Measurements from ENCODE around the gene SYNGR1.
A peak's percentile ranks its signal among the peaks of the same experiment; 100 is the strongest.

SYNGR1 gene

DNA sequence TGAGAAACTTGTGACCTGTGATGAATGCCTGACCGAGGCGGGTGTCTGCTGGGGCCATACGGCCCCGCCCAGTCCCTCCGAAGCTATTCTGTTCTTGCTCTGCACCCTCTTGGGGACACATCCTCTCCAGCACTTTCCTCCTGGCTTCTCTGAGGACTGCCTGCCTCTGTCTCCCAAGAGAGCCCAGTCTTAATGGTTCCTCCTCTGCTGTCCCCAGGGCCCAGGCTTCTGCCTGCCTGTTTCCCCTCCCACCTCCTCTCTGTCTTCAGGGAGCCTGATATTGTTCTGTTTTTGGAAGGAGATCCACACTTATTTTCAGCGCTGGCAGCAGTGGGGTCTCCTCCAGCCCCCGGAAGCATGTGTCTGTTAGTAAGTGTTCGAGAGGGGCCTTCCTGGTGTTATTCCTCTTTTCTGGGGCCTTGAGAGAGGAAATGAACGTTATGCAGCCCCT, 18.7 kb downstream of the SYNGR1 start:
- no peak for DNase-seq (ENCODE audit: low read depth in 4 of 4, low spot score in 1 of 4)

DNA sequence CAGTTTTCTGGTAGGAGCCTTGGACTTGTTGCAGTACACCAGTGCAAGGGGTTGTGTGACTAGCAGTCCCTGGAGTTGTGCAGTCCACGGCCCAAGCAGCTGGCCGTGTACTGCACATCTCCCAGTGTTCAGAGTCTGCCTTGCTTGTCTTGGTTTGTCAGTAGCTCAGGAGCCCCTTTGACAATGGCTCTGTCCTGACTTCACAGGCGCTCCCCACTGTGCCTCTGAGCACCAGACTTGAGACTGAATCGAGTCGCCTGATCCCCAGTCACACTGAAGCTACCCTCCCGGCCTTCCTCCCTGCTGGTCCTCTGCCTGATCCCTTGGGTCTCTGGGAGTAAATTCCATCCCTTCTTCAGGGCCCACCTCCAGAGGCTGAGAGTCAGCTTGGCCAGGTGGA, 19.4 kb downstream of the SYNGR1 start:
- DNase-seq (ENCODE audit: low read depth in 4 of 4, low spot score in 1 of 4): no peak

DNA sequence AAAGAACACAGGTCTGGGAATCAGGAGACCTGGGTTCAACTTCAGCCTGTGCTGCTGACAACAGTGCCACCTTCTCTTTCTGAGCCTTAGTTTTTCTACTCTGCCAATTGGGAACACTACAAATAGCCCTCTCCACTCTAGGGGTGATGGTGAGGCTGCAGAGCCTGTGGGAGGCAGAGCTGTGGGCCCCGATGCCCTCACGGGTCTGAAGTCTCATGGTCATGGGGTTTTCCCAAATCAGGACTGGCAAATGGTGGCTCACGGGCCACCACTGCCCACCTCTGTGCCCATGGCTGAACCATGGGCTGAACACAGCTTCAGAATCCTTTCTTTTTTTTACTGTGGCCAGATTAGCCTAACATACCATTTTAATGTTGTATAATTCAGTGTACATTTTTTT, 19.8 kb downstream of the SYNGR1 start:
- no peak for DNase-seq (ENCODE audit: low read depth in 4 of 4, low spot score in 1 of 4)

DNA sequence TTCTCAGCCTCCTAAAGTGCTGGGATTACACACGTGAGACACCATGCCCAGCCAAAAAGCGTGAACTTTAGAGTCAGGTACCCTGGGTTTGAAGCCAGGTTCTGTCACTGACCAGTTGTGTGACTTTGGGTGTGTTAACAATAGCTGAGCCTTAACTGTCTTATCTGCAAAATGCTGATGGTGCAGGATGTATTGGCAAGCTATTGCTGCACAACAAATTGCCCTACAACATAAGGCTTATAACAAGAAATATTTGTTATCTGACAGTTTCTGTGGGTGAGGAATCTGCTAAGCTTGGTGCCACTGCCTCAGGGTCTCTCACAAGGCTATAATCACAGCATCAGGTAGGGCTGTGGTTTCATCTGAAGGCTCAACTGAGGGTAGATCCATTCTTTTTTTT, 21.9 kb downstream of the SYNGR1 start:
- no peak for DNase-seq (ENCODE audit: low read depth in 4 of 4, low spot score in 1 of 4)

DNA sequence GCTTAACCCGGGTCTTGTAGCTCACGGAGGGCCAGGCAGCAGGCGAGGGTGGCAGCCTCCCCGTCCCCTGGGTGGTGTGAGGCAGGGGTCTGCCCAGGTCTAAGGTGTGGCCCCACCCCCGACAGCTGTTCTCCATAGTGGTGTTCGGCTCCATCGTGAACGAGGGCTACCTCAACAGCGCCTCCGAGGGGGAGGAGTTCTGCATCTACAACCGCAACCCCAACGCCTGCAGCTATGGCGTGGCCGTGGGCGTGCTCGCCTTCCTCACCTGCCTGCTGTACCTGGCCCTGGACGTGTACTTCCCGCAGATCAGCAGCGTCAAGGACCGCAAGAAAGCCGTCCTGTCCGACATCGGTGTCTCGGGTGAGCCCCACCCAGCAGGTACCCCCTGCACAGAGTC, 24.4 kb downstream of the SYNGR1 start:
- no peak for DNase-seq (ENCODE audit: low read depth in 4 of 4, low spot score in 1 of 4)

DNA sequence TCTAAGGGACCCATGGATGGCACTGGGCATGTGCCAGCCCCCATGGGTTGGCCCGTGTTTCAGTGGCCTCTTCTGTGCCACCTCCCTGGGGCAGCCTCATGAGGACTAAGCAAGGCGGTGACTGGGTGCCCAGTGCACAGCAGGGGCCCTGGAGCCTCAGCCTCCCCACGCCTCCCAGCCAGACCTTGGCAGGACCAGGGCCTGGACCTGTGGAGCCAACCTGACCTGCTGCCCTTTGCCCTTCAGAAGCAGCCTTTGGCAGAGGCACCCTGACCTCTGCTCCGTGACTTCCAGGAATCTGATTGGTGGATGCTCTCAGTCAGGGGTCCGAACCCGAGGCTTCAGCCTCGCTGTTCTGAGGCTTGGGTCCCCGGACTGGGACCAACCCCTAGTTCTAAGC, 25.0 kb downstream of the SYNGR1 start:
- no peak for DNase-seq (ENCODE audit: low read depth in 4 of 4, low spot score in 1 of 4)

DNA sequence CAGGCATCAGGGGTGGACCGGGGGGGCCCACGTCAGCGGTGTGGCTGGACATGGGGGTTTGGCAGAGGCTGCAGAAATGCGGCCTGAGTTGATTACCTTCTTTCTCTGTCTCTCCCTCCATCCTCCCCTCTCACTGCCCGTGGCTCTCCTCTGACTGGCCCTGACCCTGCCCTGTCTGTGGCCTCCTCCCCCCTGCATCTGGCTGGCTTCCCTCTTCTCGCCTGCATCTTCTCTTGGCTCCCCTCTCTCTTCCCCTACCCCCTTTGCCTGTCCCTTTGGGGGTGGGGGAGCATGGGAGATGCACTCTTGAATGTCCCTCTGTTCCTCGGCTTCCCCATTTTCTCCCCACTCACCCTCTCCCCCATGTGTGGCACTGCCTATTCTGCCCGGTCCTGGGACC, 25.9 kb downstream of the SYNGR1 start:
- no peak for DNase-seq (ENCODE audit: low read depth in 4 of 4, low spot score in 1 of 4)

DNA sequence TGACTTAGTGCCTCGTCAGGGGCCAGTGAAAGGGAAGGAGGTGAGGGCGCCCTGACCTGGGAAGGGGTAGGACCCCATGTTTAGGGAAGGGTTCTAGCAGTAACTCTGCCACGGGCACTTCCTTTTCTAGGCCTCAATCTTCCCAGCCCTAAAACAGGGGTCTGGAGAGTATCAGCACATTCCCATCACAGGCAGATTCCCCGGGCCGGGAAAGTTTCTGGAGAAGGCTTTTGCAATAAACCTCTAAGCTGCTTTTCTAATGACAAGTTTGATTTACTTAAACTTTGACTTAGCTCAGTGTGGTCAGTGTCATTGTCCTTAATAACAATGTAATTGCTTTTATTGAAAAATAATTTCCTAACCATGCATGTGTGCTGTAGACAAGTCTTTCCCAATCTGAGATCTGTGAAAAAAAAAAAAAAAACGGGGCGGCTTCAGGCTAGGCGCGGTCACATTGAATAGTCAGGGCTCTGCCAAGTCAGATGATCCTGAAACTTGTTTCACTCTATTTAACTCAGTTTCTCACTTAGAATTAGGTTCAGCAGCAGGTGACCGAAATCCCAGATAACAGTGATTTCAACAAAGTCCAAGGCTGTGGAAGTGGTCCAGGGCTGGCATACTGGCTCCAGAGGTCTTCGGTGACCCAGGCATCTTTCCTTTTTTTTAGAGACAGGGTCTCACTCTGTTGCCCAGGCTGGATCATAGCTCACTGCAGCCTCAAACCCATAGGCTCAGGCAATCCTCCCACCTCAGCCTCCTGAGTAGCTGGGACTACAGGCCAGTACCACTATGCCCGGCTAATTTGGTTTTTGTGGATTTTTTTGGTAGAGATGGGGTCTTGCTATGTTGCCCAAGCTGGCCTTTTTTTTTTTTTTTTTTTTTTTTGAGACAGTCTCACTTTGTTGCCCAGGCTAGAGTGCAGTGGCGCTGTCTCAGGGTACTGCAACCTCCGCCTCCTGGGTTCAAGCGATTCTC, 30.3 kb downstream of the SYNGR1 start:
- DNase-seq (ENCODE audit: low read depth in 4 of 4, low spot score in 1 of 4): no peak

DNA sequence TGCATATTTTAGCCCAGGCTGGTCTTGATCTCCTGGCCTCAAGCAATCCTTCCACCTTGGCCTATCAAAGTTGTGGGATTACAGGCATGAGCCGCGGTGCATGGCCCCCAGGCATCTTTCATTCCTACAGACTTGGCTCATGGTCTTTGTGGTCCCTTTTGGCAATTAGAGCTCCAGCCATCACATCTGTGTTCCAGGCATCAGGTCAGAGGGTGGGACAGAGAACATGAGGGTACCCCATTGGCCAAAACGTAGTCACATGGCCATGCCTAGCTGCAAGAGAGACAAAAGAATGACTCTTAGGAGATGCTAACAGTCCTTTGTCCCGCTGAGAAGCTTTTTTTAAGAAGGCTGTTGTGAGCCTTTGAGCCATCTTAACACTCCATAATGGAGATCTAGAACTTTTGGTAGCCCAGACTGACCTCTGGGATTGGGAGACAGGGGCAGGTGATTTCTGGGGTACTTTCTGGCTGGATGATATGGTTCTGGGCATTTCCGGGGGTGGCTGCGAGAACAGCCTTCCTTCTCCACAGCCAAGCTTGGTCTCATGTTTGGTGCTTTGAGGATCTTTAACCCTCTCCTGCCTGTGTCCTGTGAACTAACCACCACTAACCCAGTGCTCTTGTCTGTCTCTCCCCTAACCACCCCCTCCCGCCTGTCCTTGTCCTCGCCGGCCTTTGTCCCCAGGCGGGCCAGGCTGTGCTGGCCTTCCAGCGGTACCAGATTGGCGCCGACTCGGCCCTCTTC, 31.4 kb downstream of the SYNGR1 start:
- DNase-seq (ENCODE audit: low read depth in 4 of 4, low spot score in 1 of 4): no peak

DNA sequence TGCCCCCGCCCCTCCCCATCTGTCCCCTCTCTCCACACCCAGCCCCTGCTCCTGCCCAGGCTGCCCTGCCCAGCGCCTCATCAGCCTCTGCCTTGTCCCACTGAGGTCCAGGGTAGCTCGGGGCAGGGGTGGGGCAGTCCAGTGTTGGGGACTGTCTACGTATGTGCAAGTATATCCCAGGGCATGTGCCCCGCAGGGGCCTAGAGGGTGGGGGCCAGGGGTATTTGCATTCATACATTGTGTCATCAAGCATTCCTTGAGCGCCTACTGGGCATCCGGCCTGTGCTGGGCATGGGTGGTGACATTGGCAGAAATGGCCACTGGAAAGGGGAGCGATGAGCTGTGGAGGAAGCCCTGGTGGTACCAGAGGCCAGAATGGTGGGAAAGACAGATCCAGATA, 32.1 kb downstream of the SYNGR1 start:
- DNase-seq (ENCODE audit: low read depth in 4 of 4, low spot score in 1 of 4): no peak

DNA sequence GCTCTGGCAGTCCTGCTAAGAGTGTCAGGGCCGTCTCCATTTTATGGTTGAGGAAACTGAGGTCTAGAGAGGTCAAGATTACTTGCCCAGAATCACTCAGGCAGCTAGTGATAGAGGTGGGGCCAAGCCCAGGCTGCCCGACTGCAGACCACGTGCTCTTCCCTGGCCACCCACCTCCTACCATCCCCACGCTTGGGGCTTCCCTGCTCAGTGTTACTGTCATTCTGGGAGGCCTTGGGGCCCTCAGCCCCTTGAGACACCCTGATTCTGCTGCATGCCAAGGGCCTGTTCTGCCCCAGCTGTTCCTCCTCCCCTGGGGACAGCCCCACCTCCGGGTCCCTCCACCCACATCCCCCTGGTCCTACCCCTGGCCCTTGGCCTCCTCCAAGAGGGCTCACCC, 32.6 kb downstream of the SYNGR1 start:
- DNase-seq (ENCODE audit: low read depth in 4 of 4, low spot score in 1 of 4): no peak

DNA sequence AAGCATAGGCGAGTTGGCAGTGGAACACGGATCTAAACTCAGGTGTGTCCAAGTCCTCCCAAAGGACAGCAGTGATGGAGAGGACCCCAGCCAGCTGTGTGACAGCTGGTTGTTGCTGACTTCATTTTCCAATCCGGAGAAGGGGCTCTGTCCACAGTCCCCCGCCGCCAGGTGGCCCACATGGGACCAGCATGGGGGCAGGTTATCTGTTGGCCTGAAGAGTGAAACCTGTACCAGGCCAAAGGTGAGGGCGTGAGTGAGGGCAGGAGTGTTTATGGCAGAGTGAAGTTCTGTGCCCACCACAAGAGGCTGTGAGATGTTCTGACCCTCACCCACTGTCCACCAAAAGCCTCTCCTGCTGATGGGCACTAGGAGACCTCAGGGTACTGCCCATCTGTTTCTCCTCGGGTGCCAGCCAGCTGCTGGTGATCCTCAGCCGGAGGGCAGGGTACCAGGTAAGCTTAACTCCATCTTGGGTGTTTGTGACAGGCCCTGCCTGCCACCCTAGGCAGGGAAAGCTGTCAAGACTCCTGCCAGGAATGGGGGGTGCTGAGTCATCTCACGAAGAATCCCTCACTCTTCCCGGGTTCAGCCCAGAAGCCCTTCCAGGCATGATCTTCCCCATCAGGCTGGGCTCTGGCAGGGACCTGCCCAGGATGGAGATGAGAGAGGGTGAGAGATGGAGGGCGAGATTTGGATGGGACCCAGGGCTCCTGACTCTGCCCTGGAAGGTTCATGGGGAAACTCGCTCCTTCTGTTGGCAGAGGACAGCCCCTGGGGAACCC, 34.2 kb downstream of the SYNGR1 start:
- DNase-seq (ENCODE audit: low read depth in 4 of 4, low spot score in 1 of 4): no peak

DNA sequence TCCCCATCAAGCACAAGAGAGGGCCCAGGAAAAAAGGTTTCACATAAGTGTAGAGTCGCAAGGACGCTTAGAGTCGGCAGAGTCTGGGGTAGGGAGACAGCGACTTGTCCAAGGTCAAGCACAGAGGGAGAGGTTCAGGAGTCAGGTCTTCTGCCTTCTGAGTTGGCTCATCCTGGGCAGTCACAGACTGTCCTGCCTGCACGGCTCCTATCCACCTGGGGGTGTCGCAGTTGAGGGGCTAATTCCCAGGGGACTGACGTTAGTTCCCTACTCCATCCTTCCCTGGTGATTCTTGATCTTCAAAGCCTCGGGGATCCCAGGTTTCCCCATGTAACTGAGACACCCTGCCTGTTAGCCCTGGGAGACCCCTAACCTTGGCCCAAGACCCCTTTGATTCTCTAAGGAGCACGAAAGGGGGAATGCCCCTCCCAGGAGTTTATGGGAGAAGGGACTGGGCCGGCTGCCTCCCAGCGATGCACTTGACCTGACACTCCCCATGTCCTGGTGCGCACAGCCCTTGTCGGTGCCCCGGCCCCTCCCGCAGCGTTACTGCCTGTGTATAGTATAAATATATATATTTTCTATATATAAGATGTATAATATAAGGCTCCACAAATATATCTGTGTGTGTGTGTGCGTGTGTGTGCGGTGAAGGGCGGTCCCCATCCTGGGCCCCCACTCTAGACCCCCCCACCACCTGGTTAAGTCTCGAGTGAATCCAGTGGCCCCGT, 35.1 kb downstream of the SYNGR1 start:
- no peak for DNase-seq (ENCODE audit: low read depth in 4 of 4, low spot score in 1 of 4)

DNA sequence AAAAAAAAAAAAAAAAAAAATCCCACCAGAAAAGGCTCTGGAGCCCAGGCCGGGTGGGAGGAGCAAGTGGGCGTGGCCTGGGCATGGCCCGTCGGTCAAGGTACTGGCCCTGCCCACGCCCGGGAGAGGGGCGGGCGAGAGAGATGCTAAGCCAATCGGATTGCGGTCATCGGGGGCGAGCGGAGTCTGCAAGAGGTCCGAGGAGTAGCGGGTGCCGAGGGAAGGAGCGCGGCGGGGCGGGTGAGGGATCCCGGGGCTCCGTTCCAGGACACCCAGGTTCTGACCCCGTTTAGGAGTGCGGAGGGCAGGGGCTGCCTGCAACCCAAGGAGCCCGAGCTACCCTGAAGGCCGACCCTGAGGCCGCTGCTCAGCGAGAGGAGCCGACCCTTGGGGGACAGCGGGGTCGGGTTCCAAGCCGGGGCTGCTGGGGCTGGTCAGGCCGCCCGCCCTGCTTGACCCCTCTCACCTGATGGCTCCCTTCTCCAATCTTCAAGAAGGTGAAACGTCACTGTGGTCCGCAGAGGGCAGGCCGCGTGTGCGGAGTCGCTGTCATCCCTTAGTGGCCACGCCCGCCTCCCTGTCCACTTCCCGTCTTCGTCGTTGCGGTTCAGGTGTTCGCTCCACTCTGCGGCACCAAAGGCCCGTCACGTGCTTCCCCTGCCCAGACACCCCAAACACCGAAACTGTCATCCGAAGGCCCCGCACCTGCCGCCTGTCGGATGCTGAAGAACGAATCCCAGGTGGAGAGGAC, 38.6 kb downstream of the SYNGR1 start:
- DNase-seq (ENCODE audit: low read depth in 4 of 4, low spot score in 1 of 4): peak; percentile 36 to 57 (median 50)

DNA sequence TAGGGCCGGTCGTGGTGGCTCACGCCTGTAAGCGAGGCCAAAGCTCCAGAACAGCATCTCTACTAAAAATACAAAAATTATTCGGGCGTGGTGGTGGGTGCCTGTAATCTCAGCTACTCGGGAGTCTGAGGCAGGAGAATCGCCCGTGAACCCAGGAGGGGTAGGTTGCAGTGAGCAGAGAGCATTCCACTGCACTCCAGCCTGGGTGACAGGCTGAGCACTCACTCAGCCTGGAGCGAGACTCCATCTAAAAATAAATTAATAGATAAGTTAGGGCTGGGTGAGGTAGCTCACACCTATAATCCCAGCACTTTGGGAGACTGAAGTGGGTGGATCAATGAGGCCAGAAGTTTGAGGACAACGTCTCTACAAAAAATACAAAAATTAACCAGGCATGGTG, 39.6 kb downstream of the SYNGR1 start:
- no peak for DNase-seq (ENCODE audit: low read depth in 4 of 4, low spot score in 1 of 4)

DNA sequence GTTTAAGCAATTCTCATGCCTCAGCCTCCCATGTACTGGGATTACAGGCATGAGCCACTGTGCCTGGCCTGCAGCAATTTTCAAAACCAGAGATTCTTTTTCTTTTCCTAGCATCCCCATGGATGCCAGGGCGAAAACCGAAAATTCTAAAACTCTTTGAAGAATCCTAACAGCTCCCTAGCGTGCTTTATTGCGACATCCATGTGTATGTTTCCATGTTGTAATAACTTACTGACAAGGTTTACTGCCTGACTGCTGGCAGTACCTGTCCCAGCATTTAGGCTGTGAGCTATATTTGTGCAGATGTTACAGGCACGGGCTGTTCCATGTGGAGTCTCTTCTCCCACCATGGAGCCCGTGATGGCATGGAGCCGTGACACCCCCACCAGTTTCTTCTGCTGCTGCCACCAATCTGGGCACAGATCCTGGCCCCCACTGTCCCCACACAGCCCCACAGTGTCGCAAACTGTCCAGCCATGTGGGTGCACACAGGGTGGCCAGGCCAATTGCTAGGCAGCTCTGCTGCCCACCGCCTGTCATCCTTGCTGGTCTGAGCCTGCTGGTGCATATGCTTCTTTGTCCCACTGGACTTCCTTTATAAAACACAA, 42.7 kb downstream of the SYNGR1 start:
- DNase-seq (ENCODE audit: low read depth in 4 of 4, low spot score in 1 of 4): no peak

DNA sequence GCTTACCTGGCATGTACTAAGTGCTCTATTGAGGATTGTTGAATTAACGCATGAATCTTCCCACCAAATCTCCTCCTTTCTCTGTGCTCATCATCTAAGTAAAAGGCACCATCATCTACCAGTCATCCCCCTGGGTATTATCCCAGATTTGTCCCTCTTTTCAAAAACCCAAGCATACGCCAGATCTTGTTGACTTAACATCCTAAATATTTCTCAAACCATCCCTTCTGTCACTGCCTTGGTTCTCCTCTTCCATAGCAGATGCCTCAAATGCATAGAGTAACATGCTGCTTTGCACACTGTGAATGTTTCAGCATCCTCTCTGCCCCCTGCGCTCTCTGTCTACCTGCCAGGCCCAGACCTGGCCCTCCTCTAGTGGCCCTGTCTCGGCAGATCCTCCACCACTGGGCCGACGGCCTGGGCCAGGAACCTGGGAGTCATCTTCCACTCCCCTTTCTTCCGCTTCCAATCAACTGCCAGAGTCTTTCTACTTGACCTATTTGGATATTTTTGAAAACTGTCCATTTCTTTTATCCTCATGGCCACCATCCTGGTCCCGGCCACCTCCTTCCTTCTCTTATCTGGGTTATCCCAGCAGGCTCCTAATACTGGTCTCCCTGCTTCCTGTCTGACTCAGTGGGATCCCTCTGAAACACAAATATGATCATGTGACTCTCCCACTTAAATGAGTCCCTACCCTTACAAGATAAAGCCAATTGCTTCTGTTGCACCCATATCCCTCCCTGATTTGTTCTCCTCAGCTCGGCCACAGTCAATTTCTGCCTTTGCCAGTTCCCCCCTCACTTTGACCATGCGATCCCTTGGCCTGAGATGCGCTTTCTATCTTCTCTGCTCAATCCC, 46.4 kb downstream of the SYNGR1 start:
- no peak for DNase-seq (ENCODE audit: low read depth in 4 of 4, low spot score in 1 of 4)

DNA sequence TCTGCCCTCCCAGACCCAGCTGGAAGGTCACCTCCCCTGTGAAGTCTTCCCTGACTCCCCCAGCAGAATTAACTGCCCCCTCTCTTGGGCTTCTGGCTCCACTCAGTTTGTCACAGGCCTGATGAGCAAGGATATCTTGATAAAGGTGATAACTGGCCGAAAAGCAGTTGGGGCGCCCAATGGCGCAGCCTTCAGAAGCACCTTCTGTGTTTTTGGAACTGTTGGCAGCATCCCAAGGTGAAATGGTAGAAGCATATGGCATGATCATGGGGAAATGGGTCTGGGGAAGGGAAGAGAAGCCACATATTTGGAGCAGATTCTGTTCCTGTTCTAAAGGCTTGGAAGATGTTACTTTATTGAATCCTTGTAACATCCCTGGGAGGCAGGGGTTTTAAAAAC, 47.0 kb downstream of the SYNGR1 start:
- no peak for DNase-seq (ENCODE audit: low read depth in 4 of 4, low spot score in 1 of 4)

DNA sequence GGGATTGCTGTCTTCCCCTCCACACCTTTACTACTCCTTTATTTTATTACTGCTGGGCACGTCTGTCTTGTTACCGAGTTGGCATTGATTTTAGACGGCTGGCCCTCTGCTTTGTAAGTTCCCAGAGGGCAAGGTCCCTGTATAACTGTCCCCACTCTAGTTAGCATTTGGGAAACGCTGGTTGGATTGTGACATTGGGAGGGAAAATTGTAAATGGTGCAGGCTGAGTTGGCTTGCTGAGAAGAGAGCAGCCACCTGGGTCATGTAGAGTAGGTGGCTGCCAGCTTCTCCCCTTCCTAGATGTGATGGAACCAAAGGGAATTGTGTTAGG, 51.5 kb downstream of the SYNGR1 start:
- DNase-seq (ENCODE audit: low read depth in 4 of 4, low spot score in 1 of 4): no peak

All from stimulated activated CD4-positive, alpha-beta T cell treated with anti-CD3 and anti-CD28 coated beads, Interleukin-1b, Interleukin-23, amount 100 ng/mL, for 24 hours (primary cell).